Stimulated activated CD4-positive, alpha-beta T cell treated with anti-CD3 and anti-CD28 coated beads, Interleukin-1b, Interleukin-23, amount 100 ng/mL, for 24 hours (primary cell): Measurements from ENCODE around the gene SCGB2B2.
A peak's percentile ranks its signal among the peaks of the same experiment; 100 is the strongest.
"Not testable (repeated sequence)": the region's sequence is repeated elsewhere in the genome, so short reads cannot be mapped to it uniquely, and the experiment has no call there.

ENCODE experiments used
- DNase-seq, 4 experiments: peaks; one replicate each; pipeline ENCODE4 v3.0.0-alpha.2; 2020; ENCODE audit warnings: low read depth in 4 of 4, low spot score in 1 of 4

The SCGB2B2 gene

GRCh38 chr19:34676697-34677385, at the start of gene SCGB2B2:
Gene SCGB2B2, minus strand, starts transcription at chr19:34677159. Its CDS starts 82,596 bp downstream, at chr19:34594563.
- DNase-seq = peak in 2 of 4 experiments; percentile 53 to 66

- DNase-seq = no peak
Observed at GRCh38 chr19:34725400-34725799, 48.4 kb upstream of the SCGB2B2 start.

- no peak for DNase-seq
Observed at GRCh38 chr19:34722353-34722752, 45.4 kb upstream of the SCGB2B2 start.

GRCh38 chr19:34715357-34715756, 38.4 kb upstream of the SCGB2B2 start:
- no peak for DNase-seq

- no peak for DNase-seq
Observed at GRCh38 chr19:34713262-34713637, 36.3 kb upstream of the SCGB2B2 start.

GRCh38 chr19:34712395-34713261, 35.7 kb upstream of the SCGB2B2 start:
- DNase-seq = peak; percentile 16 to 42 (median 32)

- no peak for DNase-seq
Observed at GRCh38 chr19:34711890-34712289, 34.9 kb upstream of the SCGB2B2 start.

- DNase-seq = no peak
Observed at GRCh38 chr19:34707661-34708060, 30.7 kb upstream of the SCGB2B2 start.

GRCh38 chr19:34692549-34692948, 15.6 kb upstream of the SCGB2B2 start:
- DNase-seq = no peak

GRCh38 chr19:34690372-34690771, 13.4 kb upstream of the SCGB2B2 start:
- no peak for DNase-seq

GRCh38 chr19:34688592-34688991, 11.6 kb upstream of the SCGB2B2 start:
- DNase-seq = no peak

GRCh38 chr19:34687348-34687747, 10.4 kb upstream of the SCGB2B2 start:
- no peak for DNase-seq

GRCh38 chr19:34686455-34686854, 9.5 kb upstream of the SCGB2B2 start:
- no peak for DNase-seq

GRCh38 chr19:34685266-34685665, 8.3 kb upstream of the SCGB2B2 start:
- DNase-seq = not testable (repeated sequence)

- no peak for DNase-seq
Observed at GRCh38 chr19:34681478-34681877, 4.5 kb upstream of the SCGB2B2 start.

GRCh38 chr19:34678421-34678820, 1.5 kb upstream of the SCGB2B2 start:
- DNase-seq = no peak

- DNase-seq = no peak
Observed at GRCh38 chr19:34678085-34678412, 1.1 kb upstream of the SCGB2B2 start.

GRCh38 chr19:34677386-34678084, 576 bp upstream of the SCGB2B2 start, which contains the start of gene ZNF302:
Gene ZNF302, plus strand, starts transcription at chr19:34677678. Its CDS starts 1,127 bp downstream, at chr19:34678805.
- peak; percentile 83 to 93 (median 88) for DNase-seq

GRCh38 chr19:34675919-34676318, 1.0 kb downstream of the SCGB2B2 start:
- DNase-seq = no peak

GRCh38 chr19:34675250-34675649, 1.7 kb downstream of the SCGB2B2 start:
- DNase-seq = no peak

GRCh38 chr19:34673590-34673989, 3.4 kb downstream of the SCGB2B2 start:
- DNase-seq = no peak

- DNase-seq = no peak
Observed at GRCh38 chr19:34671972-34672371, 5.0 kb downstream of the SCGB2B2 start.
